Islet precursor cell (in vitro differentiated cells): ENCODE measurements around the gene KCTD7.
"Not testable (repeated sequence)": the region's sequence is repeated elsewhere in the genome, so short reads cannot be mapped to it uniquely, and the experiment has no call there.

Source experiments
- DNase-seq: peaks from one replicate; pipeline ENCODE4 v3.0.0-alpha.2; 2018

Gene KCTD7

GRCh38 chr7:66683770-66684123 lies 55.1 kb downstream of the KCTD7 start:
- DNase-seq = no peak

DNA sequence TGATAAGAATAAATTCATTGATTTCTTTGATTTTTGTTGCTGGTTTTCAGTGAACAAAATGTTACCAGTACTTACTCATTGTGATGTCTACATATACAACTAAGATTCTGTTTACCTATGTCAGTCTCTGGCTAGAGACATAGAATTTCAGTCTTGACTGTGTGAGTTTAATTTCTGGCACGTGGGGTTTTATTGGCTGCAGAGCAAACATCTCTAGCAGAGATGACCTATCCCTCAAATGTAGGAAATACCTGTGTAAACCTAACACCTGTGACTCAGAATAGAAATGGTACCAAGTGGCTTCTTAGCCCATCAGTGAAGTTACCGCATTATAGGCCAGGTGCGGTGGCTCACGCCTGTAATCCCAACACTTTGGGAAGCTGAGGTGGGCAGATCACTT lies 57.0 kb downstream of the KCTD7 start:
- not testable (repeated sequence) for DNase-seq

- no peak for DNase-seq
Measured at GRCh38 chr7:66687186-66687585, 58.5 kb downstream of the KCTD7 start.

- DNase-seq = not testable (repeated sequence)
Measured at GRCh38 chr7:66687672-66688071, 59.0 kb downstream of the KCTD7 start.

- DNase-seq = no peak
Measured at GRCh38 chr7:66689081-66689480, 60.4 kb downstream of the KCTD7 start.

DNA sequence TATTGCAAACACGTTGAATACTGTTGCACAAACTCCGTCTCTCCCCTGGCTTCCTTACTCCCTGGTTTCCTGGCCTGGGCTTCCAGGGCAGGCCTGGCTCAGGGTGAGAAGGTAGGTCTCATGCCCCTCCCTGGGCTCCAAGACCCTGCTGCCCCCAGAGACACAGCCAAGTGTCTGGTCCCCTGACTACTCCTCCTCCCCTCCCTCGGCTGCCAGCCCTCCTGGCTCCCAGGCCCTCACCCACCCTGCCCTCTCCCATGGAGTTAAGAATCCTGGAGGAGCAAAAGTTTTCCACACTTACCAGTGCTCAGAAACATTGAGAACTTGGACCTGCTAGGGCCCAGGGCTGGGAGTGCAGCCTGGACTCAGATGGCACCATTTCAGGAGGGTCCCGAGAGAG lies 64.7 kb downstream of the KCTD7 start:
- no peak for DNase-seq
